ENCODE measurements around the gene JAKMIP2.
"Not testable (repeated sequence)": the region's sequence is repeated elsewhere in the genome, so short reads cannot be mapped to it uniquely, and the experiment has no call there.

JAKMIP2 gene

DNA sequence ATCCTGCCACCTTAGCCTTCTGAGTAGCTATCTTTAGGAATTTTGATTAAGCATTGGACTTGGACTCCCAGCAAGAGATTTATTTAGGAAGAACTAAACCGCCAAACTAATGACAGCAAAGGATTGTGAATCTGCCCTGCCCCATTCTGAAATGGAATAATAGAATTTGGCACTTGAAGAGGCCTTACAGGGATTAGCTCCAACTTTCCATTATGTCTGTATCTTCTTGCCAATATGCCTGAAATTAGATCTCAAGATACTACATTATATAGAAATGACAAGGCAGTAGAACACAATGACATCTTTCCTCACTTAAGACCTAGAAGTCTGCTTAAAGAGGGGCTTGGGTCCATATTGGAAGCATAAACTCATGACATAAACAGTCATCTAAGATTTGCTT is 195.7 kb downstream of the JAKMIP2 start:
- no peaks in the 10 kb centered on the region for H3K4me1 ChIP-seq (ENCODE audit: control insufficient read depth, insufficient read depth, low read length)
- ChIA-PET POLR2A (no interaction called here), CTCF (interaction anchor here (0.6 to 1.5 kb wide), 2 partner anchors 8 to 218 kb away, joined by 3 to 7 read pairs; no protein-coding TSS in a partner anchor)
- no peak overlapping the region for H3K27ac ChIP-seq (ENCODE audit: extremely low read depth, low read depth, low read length)
- TF ChIP-seq ZFP69B (tag by site-specific recombination; IDR thresholded peaks at IDR 0.05) (no peak), ZNF768 (tag by site-specific recombination; IDR thresholded peaks at IDR 0.05) (no peak), ZNF23 (tag by site-specific recombination; IDR thresholded peaks at IDR 0.05; ENCODE audit: borderline replicate concordance) (no peak)
- no peak overlapping the region for H3K4me3 ChIP-seq (ENCODE audit: low read depth, low read length)
- H3K9me3 ChIP-seq (ENCODE audit: control insufficient read depth, insufficient read depth, low read depth, low read length): no peaks in the 10 kb centered on the region
- peaks cover 0 to 3% of the 10 kb centered on the region in 2 experiments; a peak in 1 of 3 replicates for H3K36me3 ChIP-seq (ENCODE audit: control insufficient read depth in 2 of 2, insufficient read depth in 1 of 2, low read length in 2 of 2)

GRCh38 chr5:147586221-147586620 is 196.3 kb downstream of the JAKMIP2 start:
- Histone ChIP-seq H3K4me3 (ENCODE audit: low read depth, low read length) (no peak overlapping the region), H3K4me1 (ENCODE audit: control insufficient read depth, insufficient read depth, low read length) (no peaks in the 10 kb centered on the region), H3K9me3 (ENCODE audit: control insufficient read depth, insufficient read depth, low read depth, low read length) (no peaks in the 10 kb centered on the region), H3K27ac (ENCODE audit: extremely low read depth, low read depth, low read length) (no peak overlapping the region), H3K36me3 (ENCODE audit: control insufficient read depth in 2 of 2, insufficient read depth in 1 of 2, low read length in 2 of 2) (peaks cover 0 to 3% of the 10 kb centered on the region in 2 experiments; a peak in 1 of 3 replicates)
- TF ChIP-seq ZNF169 (tag by site-specific recombination; IDR thresholded peaks at IDR 0.05) (no peak), ZNF175 (tag by site-specific recombination; IDR thresholded peaks at IDR 0.05) (no peak), SP2 (tag by site-specific recombination; IDR thresholded peaks at IDR 0.05) (no peak), ZNF514 (tag by site-specific recombination; IDR thresholded peaks at IDR 0.05) (no peak), ZFP3 (tag by site-specific recombination; IDR thresholded peaks at IDR 0.05; ENCODE audit: low read depth) (no peak), ZNF473 (tag by site-specific recombination; IDR thresholded peaks at IDR 0.05) (no peak), BCL11A (tag by site-specific recombination; IDR thresholded peaks at IDR 0.05; ENCODE audit: low read depth) (no peak), BCL11B (tag by site-specific recombination; IDR thresholded peaks at IDR 0.05; ENCODE audit: low read depth) (no peak), ZBTB44 (tag by site-specific recombination; IDR thresholded peaks at IDR 0.05) (no peak), SP7 (tag by site-specific recombination; IDR thresholded peaks at IDR 0.05) (no peak), KLF9 (tag by site-specific recombination; IDR thresholded peaks at IDR 0.05; ENCODE audit: low read depth) (no peak)
- ChIA-PET POLR2A (no interaction called here), CTCF (interaction anchor here (0.6 to 1.5 kb wide), 2 partner anchors 8 to 217 kb away, joined by 3 to 7 read pairs; no protein-coding TSS in a partner anchor)

- POLR2A ChIA-PET; H3K4me1 ChIP-seq (ENCODE audit: control insufficient read depth, insufficient read depth, low read length); H3K36me3 ChIP-seq (ENCODE audit: control insufficient read depth in 2 of 2, insufficient read depth in 1 of 2, low read length in 2 of 2); H3K4me3 ChIP-seq (ENCODE audit: low read depth, low read length); H3K27ac ChIP-seq (ENCODE audit: extremely low read depth, low read depth, low read length); H3K9me3 ChIP-seq (ENCODE audit: control insufficient read depth, insufficient read depth, low read depth, low read length): not testable (repeated sequence)
- CTCF ChIA-PET: interaction anchor here (1.1 to 1.2 kb wide), 2 partner anchors 128 to 484 kb away, joined by 3 read pairs; no protein-coding TSS in a partner anchor
These were observed 200.3 kb downstream of the JAKMIP2 start for GRCh38 chr5:147582272-147582671.

GRCh38 chr5:147580418-147580817 is 202.1 kb downstream of the JAKMIP2 start:
- H3K4me1 ChIP-seq (ENCODE audit: control insufficient read depth, insufficient read depth, low read length); H3K9me3 ChIP-seq (ENCODE audit: control insufficient read depth, insufficient read depth, low read depth, low read length); H3K27ac ChIP-seq (ENCODE audit: extremely low read depth, low read depth, low read length); H3K36me3 ChIP-seq (ENCODE audit: control insufficient read depth in 2 of 2, insufficient read depth in 1 of 2, low read length in 2 of 2); POLR2A ChIA-PET; H3K4me3 ChIP-seq (ENCODE audit: low read depth, low read length): not testable (repeated sequence)
- CTCF ChIA-PET: interaction anchor here (0.7 to 1.0 kb wide), 2 partner anchors 11 to 608 kb away, joined by 3 read pairs; no protein-coding TSS in a partner anchor
- TF ChIP-seq SETDB1 (IDR thresholded peaks at IDR 0.05; ENCODE audit: insufficient read length, low read length): peak; percentile 64
